GM18526 (cell line): ENCODE results near the gene EFHB.

ENCODE experiments used
- POLR2A ChIP-seq: IDR thresholded peaks from 3 replicates; pipeline ENCODE4 v1.6.1; 2011; ENCODE audit not compliant: insufficient read length; ENCODE audit errors: extremely low read depth

The EFHB gene

GRCh38 chr3:19934098-19934566, at the start of gene EFHB:
EFHB (minus strand) TSS chr3:19934217; CDS start chr3:19934018, 199 bp downstream.
- no peak for TF ChIP-seq POLR2A

GRCh38 chr3:19972054-19972453, 38.0 kb upstream of the EFHB start:
- TF ChIP-seq POLR2A: no peak

- no peak for TF ChIP-seq POLR2A
These were observed 36.3 kb upstream of the EFHB start for GRCh38 chr3:19970327-19970726.

GRCh38 chr3:19967812-19968211, 33.8 kb upstream of the EFHB start:
- TF ChIP-seq POLR2A: no peak

- TF ChIP-seq POLR2A: no peak
These were observed 33.2 kb upstream of the EFHB start for GRCh38 chr3:19967208-19967607.

- TF ChIP-seq POLR2A: no peak
These were observed 27.9 kb upstream of the EFHB start for GRCh38 chr3:19961960-19962359.

- TF ChIP-seq POLR2A: no peak
These were observed 26.7 kb upstream of the EFHB start for GRCh38 chr3:19960696-19961095.

GRCh38 chr3:19959505-19959904, 25.5 kb upstream of the EFHB start:
- TF ChIP-seq POLR2A: no peak

- no peak for TF ChIP-seq POLR2A
These were observed 20.7 kb upstream of the EFHB start for GRCh38 chr3:19954676-19955075.

- no peak for TF ChIP-seq POLR2A
These were observed 16.3 kb upstream of the EFHB start for GRCh38 chr3:19950316-19950715.

- no peak for TF ChIP-seq POLR2A
These were observed 14.2 kb upstream of the EFHB start for GRCh38 chr3:19948226-19948591.

- TF ChIP-seq POLR2A: no peak
These were observed 13.7 kb upstream of the EFHB start for GRCh38 chr3:19947549-19948225.

GRCh38 chr3:19946832-19947548, 13.0 kb upstream of the EFHB start, which contains the start of gene RAB5A:
RAB5A (plus strand) TSS chr3:19947097; CDS start chr3:19950899, 3,802 bp downstream.
- TF ChIP-seq POLR2A: peak; percentile 47

- no peak for TF ChIP-seq POLR2A
These were observed 12.2 kb upstream of the EFHB start for GRCh38 chr3:19945969-19946831.

- TF ChIP-seq POLR2A: no peak
These were observed 11.5 kb upstream of the EFHB start for GRCh38 chr3:19945534-19945933.
